Bronchial epithelial cell (primary cell): ENCODE results near the gene PPP4R2. TPM values are rescaled to one million over a fixed set of nuclear protein-coding genes. Genes with fewer than 3 reads are reported as not detected.
A peak's percentile ranks its signal among the peaks of the same experiment; 100 is the strongest.

Experiments
- DNase-seq: peaks from one replicate; pipeline ENCODE4 v3.0.0-alpha.2; 2010; ENCODE audit warnings: low read depth
- FAIRE-seq: peaks from 2 replicates; lab custom pipeline; 2011; peaks lifted over from hg19 to GRCh38; lab: Jason Lieb, UNC
- H3K27me3 ChIP-seq: 2 replicates; pipeline ENCODE4 v1.5.1; 2011; ENCODE audit warnings: low read length; ENCODE audit not compliant: control insufficient read depth, insufficient read depth
- H3K36me3 ChIP-seq: 2 replicates; pipeline ENCODE4 v1.5.1; 2011; ENCODE audit warnings: low read length; ENCODE audit not compliant: control insufficient read depth, insufficient read depth
- H3K4me3 ChIP-seq: 2 replicates; pipeline ENCODE4 v1.5.1; 2011; ENCODE audit warnings: mild to moderate bottlenecking, low read depth, low read length, control low read depth
- CTCF ChIP-seq: IDR thresholded peaks from 2 replicates; pipeline ENCODE4 v1.5.1; 2011; ENCODE audit warnings: mild to moderate bottlenecking, moderate library complexity, low read length, control low read depth, inconsistent platforms; ENCODE audit not compliant: insufficient read depth, severe bottlenecking
- total RNA-seq: library from RNA; depleted of rRNA; stranded (reverse); fragments of >200 nt; gene quantifications from 2 replicates; pipeline ENCODE4 v1.2.1, GENCODE V29; 2014

PPP4R2 gene
- total RNA-seq, 1 donor from 2014 or later, result 82.1 TPM

- no peak overlapping the region for H3K4me3 ChIP-seq
- H3K27me3 ChIP-seq, result no peaks in the 10 kb centered on the region
- FAIRE-seq, result no peak
- H3K36me3 ChIP-seq, result no peaks in the 10 kb centered on the region
- no peak for DNase-seq
- TF ChIP-seq CTCF, result no peak
These were observed 22.3 kb downstream of the PPP4R2 start for GRCh38 chr3:73018790-73019441.

GRCh38 chr3:73021301-73021835 lies 24.8 kb downstream of the PPP4R2 start:
- Histone ChIP-seq H3K4me3 (no peak overlapping the region), H3K36me3 (no peaks in the 10 kb centered on the region), H3K27me3 (no peaks in the 10 kb centered on the region)
- FAIRE-seq (no peak), DNase-seq (no peak)
- TF ChIP-seq CTCF, result no peak

- DNase-seq (peak; percentile 59), FAIRE-seq (no peak)
- no peak for TF ChIP-seq CTCF
- Histone ChIP-seq H3K27me3 (no peaks in the 10 kb centered on the region), H3K36me3 (no peaks in the 10 kb centered on the region), H3K4me3 (no peak overlapping the region)
These were observed 28.2 kb downstream of the PPP4R2 start for GRCh38 chr3:73024836-73025235.

- FAIRE-seq (no peak), DNase-seq (no peak)
- TF ChIP-seq CTCF, result no peak
- Histone ChIP-seq H3K4me3 (no peak overlapping the region), H3K36me3 (no peaks in the 10 kb centered on the region), H3K27me3 (no peaks in the 10 kb centered on the region)
These were observed 29.6 kb downstream of the PPP4R2 start for GRCh38 chr3:73026111-73026759.

- no peak overlapping the region for H3K4me3 ChIP-seq
- no peak for TF ChIP-seq CTCF
- H3K36me3 ChIP-seq, result no peaks in the 10 kb centered on the region
- no peaks in the 10 kb centered on the region for H3K27me3 ChIP-seq
- DNase-seq (no peak), FAIRE-seq (no peak)
These were observed 30.1 kb downstream of the PPP4R2 start for GRCh38 chr3:73026760-73027113.
